ENCODE results near the gene ADCY3.

ADCY3 gene

GRCh38 chr2:24914713-24915112 lies 5.3 kb downstream of the ADCY3 start:
- POLR2A ChIA-PET, result no interaction called here
- no peak for DNase-seq (ENCODE audit: extremely low spot score)
- CTCF ChIA-PET, result interaction anchor here (1.8 kb wide), 1 partner anchor 13 kb away, joined by 4 read pairs; no protein-coding TSS in a partner anchor
- no peak for TF ChIP-seq CTCF (IDR thresholded peaks at IDR 0.05; ENCODE audit: control extremely low read depth, extremely low read depth, low read depth, missing control alignments)

GRCh38 chr2:24913911-24914310 lies 6.1 kb downstream of the ADCY3 start:
- CTCF ChIA-PET, result no interaction called here
- no peak for TF ChIP-seq CTCF (IDR thresholded peaks at IDR 0.05; ENCODE audit: control extremely low read depth, extremely low read depth, low read depth, missing control alignments)
- DNase-seq (ENCODE audit: extremely low spot score), result no peak
- POLR2A ChIA-PET, result no interaction called here

- ChIA-PET POLR2A (no interaction called here), CTCF (no interaction called here)
- no peak for DNase-seq (ENCODE audit: extremely low spot score)
- TF ChIP-seq CTCF (IDR thresholded peaks at IDR 0.05; ENCODE audit: control extremely low read depth, extremely low read depth, low read depth, missing control alignments), result no peak
These were observed 7.1 kb downstream of the ADCY3 start for GRCh38 chr2:24912986-24913385.

GRCh38 chr2:24912523-24912922 lies 7.5 kb downstream of the ADCY3 start:
- no peak for TF ChIP-seq CTCF (IDR thresholded peaks at IDR 0.05; ENCODE audit: control extremely low read depth, extremely low read depth, low read depth, missing control alignments)
- DNase-seq (ENCODE audit: extremely low spot score), result no peak
- CTCF ChIA-PET, result no interaction called here
- POLR2A ChIA-PET, result no interaction called here

GRCh38 chr2:24910245-24910644 lies 9.8 kb downstream of the ADCY3 start:
- ChIA-PET POLR2A (no interaction called here), CTCF (interaction anchor here (0.9 kb wide), 1 partner anchor 14 kb away, joined by 4 read pairs; no protein-coding TSS in a partner anchor)
- no peak for DNase-seq (ENCODE audit: extremely low spot score)
- no peak for TF ChIP-seq CTCF (IDR thresholded peaks at IDR 0.05; ENCODE audit: control extremely low read depth, extremely low read depth, low read depth, missing control alignments)

- CTCF ChIA-PET, result interaction anchor here (0.9 kb wide), 1 partner anchor 14 kb away, joined by 4 read pairs; no protein-coding TSS in a partner anchor
- POLR2A ChIA-PET, result no interaction called here
- TF ChIP-seq CTCF (IDR thresholded peaks at IDR 0.05; ENCODE audit: control extremely low read depth, extremely low read depth, low read depth, missing control alignments), result no peak
- DNase-seq (ENCODE audit: extremely low spot score), result no peak
These were observed 10.4 kb downstream of the ADCY3 start for GRCh38 chr2:24909555-24910177.
